KMS-11 (cell line): ENCODE results near the gene FOXO1.

Experiments
- H2AFZ ChIP-seq: fragments of 200-600 bp; sonication (generic); 2 replicates; pipeline ENCODE4 v1.6.1; 2016; ENCODE audit warnings: antibody characterized with exemption, mixed run types, low read depth
- H3K27ac ChIP-seq: fragments of 200-600 bp; sonication (generic); 2 replicates; pipeline ENCODE4 v1.6.1; 2016; ENCODE audit warnings: mild to moderate bottlenecking, mixed run types
- H3K27me3 ChIP-seq: fragments of 200-600 bp; sonication (generic); 2 replicates; pipeline ENCODE4 v1.6.1; 2017; ENCODE audit warnings: mild to moderate bottlenecking, low read depth, mixed run types, moderate library complexity; ENCODE audit not compliant: insufficient read depth
- H3K36me3 ChIP-seq: fragments of 200-600 bp; sonication (generic); 2 replicates; pipeline ENCODE4 v1.6.1; 2017; ENCODE audit warnings: mild to moderate bottlenecking, mixed run types; ENCODE audit not compliant: insufficient read depth
- H3K4me1 ChIP-seq: fragments of 200-600 bp; sonication (generic); 2 replicates; pipeline ENCODE4 v1.6.1; 2016; ENCODE audit warnings: mild to moderate bottlenecking, low read depth, mixed run types; ENCODE audit not compliant: poor library complexity, severe bottlenecking
- H3K4me2 ChIP-seq: fragments of 200-600 bp; sonication (generic); 2 replicates; pipeline ENCODE4 v1.7.0; 2016; ENCODE audit warnings: mild to moderate bottlenecking, mixed run types
- H3K4me3 ChIP-seq: fragments of 200-600 bp; sonication (generic); IDR thresholded peaks from 2 replicates; pipeline ENCODE4 v1.6.1; 2017; ENCODE audit warnings: low read depth, low read length, mixed read lengths; ENCODE audit not compliant: insufficient read depth
- H3K79me2 ChIP-seq: fragments of 200-600 bp; sonication (generic); 2 replicates; pipeline ENCODE4 v1.6.1; 2016; ENCODE audit warnings: low read depth, mixed run types; ENCODE audit not compliant: insufficient read depth
- H3K9ac ChIP-seq: fragments of 200-600 bp; sonication (generic); 2 replicates; pipeline ENCODE4 v1.6.1; 2016; ENCODE audit warnings: mild to moderate bottlenecking, mixed run types
- H4K20me1 ChIP-seq: fragments of 200-600 bp; sonication (generic); 2 replicates; pipeline ENCODE4 v1.6.1; 2016; ENCODE audit warnings: mild to moderate bottlenecking, mixed run types; ENCODE audit not compliant: insufficient read depth
- TF ChIP-seq, protein P1 (sequence below): fragments of 200-600 bp; sonication (generic); conservative IDR thresholded peaks from 2 replicates; pipeline ENCODE4 v1.6.1; 2017; ENCODE audit warnings: low read depth, mild to moderate bottlenecking, antibody characterized with exemption, low read length, moderate library complexity, mixed read lengths

The FOXO1 gene

DNA sequence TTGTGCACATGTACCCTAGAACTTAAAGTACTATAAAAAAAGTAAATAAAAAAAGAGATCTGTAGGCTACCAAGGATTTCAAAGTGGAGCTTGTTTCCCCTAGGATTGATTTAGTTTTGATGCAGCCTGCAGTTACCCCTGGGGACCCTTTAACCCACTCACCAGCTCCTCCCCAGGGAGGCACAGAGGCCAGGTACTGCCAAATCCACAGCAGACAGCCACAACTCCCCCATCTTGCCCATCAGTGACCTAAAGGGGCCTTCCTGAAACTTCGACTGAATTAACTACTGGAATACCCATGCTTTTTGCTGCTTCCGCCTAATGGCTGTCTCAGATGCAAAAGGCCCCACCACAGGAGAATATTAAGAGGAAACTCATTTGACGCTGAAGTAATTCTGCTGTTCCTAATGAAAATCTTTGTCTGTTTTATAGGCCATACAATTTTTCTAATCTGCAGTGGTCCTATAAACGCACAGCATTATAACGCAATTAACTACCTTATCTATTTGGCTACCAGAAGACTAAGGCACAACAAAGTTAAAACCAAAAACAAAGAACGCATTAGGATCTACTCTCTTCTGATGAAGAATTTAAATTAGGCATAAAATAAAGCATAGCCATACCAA, 95.0 kb downstream of the FOXO1 start:
- no peak overlapping the region for H3K27ac ChIP-seq
- peaks cover 20% of the 10 kb centered on the region for H3K4me1 ChIP-seq
- H2AFZ ChIP-seq: no peak overlapping the region
- H3K4me3 ChIP-seq: no peak overlapping the region
- no peak overlapping the region for H3K4me2 ChIP-seq
- TF ChIP-seq, protein P1, sequence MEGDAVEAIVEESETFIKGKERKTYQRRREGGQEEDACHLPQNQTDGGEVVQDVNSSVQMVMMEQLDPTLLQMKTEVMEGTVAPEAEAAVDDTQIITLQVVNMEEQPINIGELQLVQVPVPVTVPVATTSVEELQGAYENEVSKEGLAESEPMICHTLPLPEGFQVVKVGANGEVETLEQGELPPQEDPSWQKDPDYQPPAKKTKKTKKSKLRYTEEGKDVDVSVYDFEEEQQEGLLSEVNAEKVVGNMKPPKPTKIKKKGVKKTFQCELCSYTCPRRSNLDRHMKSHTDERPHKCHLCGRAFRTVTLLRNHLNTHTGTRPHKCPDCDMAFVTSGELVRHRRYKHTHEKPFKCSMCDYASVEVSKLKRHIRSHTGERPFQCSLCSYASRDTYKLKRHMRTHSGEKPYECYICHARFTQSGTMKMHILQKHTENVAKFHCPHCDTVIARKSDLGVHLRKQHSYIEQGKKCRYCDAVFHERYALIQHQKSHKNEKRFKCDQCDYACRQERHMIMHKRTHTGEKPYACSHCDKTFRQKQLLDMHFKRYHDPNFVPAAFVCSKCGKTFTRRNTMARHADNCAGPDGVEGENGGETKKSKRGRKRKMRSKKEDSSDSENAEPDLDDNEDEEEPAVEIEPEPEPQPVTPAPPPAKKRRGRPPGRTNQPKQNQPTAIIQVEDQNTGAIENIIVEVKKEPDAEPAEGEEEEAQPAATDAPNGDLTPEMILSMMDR: no peak
- peaks cover 39% of the 10 kb centered on the region; the same call in 1 of the 2 replicates for H3K79me2 ChIP-seq
- no peak overlapping the region for H3K9ac ChIP-seq
- H4K20me1 ChIP-seq: peaks cover 8% of the 10 kb centered on the region; the same call in 1 of the 2 replicates
- H3K36me3 ChIP-seq: no peaks in the 10 kb centered on the region
- H3K27me3 ChIP-seq: no peaks in the 10 kb centered on the region

DNA sequence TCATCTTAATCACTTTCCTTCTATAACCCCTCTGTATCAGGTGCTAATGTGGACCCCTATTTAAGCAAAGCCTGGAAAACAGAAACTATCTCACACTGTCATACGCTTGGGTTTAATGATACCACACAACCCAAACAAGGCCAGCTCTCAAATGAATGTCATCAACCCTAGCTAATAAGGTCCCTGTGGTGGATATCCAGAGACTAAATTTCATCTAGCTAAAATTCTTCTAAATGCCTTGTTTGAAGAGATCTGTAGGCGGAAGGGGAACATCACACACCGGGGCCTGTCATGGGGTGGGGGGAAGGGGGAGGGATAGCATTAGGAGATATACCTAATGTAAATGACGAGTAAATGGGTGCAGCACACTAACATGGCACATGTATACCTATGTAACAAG, 95.5 kb downstream of the FOXO1 start:
- TF ChIP-seq, protein P1: no peak
- no peaks in the 10 kb centered on the region for H3K27me3 ChIP-seq
- no peaks in the 10 kb centered on the region for H3K36me3 ChIP-seq
- no peak overlapping the region for H3K27ac ChIP-seq
- H3K79me2 ChIP-seq: peaks cover 43% of the 10 kb centered on the region; the same call in 1 of the 2 replicates
- no peak overlapping the region for H3K4me3 ChIP-seq
- H4K20me1 ChIP-seq: peaks cover 8% of the 10 kb centered on the region; the same call in 1 of the 2 replicates
- no peak overlapping the region for H3K9ac ChIP-seq
- H3K4me1 ChIP-seq: peaks cover 20% of the 10 kb centered on the region
- H3K4me2 ChIP-seq: no peak overlapping the region
- H2AFZ ChIP-seq: no peak overlapping the region

DNA sequence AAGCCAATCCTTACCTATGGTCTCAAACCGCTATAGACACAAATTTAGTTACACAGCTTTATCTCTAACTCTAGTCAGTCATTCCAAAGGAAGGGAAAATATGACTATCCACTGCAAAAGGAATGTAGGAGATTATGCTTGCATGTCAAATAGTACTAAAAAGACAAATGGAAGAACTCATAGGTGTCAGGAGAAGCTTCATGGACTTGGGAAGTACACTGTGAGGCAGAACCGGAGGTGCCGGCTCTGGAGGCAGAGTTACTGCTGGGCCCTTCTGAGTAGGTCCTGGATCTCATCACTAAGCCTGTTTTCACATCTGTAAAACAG, 97.5 kb downstream of the FOXO1 start:
- Histone ChIP-seq H3K79me2 (peaks cover 32% of the 10 kb centered on the region; the same call in 1 of the 2 replicates), H3K4me3 (no peak overlapping the region), H3K9ac (no peak overlapping the region), H3K4me2 (no peak overlapping the region), H3K27ac (no peak overlapping the region), H2AFZ (no peak overlapping the region), H3K36me3 (no peaks in the 10 kb centered on the region), H4K20me1 (peaks cover 8% of the 10 kb centered on the region; the same call in 1 of the 2 replicates), H3K4me1 (peaks cover 15% of the 10 kb centered on the region), H3K27me3 (no peaks in the 10 kb centered on the region)
- TF ChIP-seq, protein P1: no peak

DNA sequence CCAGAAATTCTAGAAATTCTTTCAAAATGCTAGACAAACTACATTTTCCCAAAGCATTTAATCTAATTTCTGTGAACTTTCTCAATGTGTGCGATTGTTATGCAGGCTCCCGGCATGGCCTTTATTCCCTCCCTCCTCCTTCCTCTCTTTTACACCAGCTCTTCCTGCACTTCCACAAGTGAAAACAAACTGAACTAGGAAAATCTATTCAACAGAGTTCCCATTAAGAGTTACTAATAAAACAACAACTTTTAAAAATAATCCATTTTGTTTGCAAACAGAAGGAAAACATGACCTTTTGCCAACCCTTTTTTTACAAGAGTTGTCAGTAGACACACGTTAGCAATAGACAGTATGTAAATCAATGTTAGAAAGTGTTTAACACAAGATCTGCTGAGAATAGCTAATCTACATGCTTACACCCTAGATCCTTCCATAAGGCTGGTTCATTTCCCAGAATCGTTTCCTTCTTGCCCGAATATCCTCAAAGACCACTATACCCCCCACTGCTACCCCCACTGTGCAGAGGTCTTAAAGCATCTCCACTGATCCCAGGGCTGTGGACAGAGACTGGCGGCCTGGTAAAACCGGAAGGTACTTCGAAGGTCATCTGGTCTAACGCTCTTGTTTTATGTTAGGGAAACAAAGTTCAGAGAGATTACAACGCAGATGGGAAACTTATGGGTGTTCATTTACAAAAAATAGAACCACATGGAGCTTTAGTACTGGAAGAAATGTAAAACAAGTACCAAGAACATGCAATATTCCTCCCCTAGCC, 98.0 kb downstream of the FOXO1 start:
- no peaks in the 10 kb centered on the region for H3K27me3 ChIP-seq
- H3K4me2 ChIP-seq: no peak overlapping the region
- H3K27ac ChIP-seq: no peak overlapping the region
- no peak overlapping the region for H3K9ac ChIP-seq
- TF ChIP-seq, protein P1: no peak
- H3K79me2 ChIP-seq: peaks cover 26% of the 10 kb centered on the region; the same call in 1 of the 2 replicates
- peaks cover 15% of the 10 kb centered on the region for H3K4me1 ChIP-seq
- H4K20me1 ChIP-seq: peaks cover 8% of the 10 kb centered on the region; the same call in 1 of the 2 replicates
- no peak overlapping the region for H2AFZ ChIP-seq
- no peaks in the 10 kb centered on the region for H3K36me3 ChIP-seq
- H3K4me3 ChIP-seq: no peak overlapping the region
